HFF-Myc (cell line): ENCODE measurements around the gene CCDC178.

ENCODE experiments used
- DNase-seq: peaks from one replicate; pipeline ENCODE4 v3.0.0-alpha.2; 2011; ENCODE audit warnings: low read depth; ENCODE audit errors: extremely low read depth
- H3K4me3 ChIP-seq: replicated peaks from 2 replicates; pipeline ENCODE4 v1.5.1; 2011; ENCODE audit warnings: low read depth, mild to moderate bottlenecking, control low read depth, low read length
- TF ChIP-seq, protein P1 (sequence below): IDR thresholded peaks from 2 replicates; pipeline ENCODE4 v1.5.1; 2012; ENCODE audit warnings: mild to moderate bottlenecking, low read depth, low read length, control low read depth; ENCODE audit errors: missing control alignments

CCDC178 gene

DNA sequence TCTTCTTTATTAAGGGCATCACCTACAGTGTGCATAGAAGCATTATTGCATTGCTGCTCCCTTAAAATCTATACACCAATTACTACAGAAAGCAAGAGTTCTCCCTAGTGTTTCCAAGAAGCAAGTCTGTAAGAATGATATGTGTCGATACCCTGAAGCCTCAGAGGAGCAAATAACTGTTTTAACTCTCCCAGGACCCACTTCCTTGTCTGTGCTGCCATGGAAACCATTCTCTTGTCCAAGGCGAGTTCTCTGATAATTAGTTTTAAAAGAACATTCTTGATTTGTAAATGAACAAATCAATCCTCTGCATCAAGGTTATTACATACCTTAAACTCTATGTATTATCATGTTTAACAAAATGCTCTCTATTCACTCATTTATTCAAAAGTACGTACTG is 340.9 kb downstream of the CCDC178 start:
- TF ChIP-seq, protein P1, sequence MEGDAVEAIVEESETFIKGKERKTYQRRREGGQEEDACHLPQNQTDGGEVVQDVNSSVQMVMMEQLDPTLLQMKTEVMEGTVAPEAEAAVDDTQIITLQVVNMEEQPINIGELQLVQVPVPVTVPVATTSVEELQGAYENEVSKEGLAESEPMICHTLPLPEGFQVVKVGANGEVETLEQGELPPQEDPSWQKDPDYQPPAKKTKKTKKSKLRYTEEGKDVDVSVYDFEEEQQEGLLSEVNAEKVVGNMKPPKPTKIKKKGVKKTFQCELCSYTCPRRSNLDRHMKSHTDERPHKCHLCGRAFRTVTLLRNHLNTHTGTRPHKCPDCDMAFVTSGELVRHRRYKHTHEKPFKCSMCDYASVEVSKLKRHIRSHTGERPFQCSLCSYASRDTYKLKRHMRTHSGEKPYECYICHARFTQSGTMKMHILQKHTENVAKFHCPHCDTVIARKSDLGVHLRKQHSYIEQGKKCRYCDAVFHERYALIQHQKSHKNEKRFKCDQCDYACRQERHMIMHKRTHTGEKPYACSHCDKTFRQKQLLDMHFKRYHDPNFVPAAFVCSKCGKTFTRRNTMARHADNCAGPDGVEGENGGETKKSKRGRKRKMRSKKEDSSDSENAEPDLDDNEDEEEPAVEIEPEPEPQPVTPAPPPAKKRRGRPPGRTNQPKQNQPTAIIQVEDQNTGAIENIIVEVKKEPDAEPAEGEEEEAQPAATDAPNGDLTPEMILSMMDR, result no peak
- no peak for DNase-seq
- no peak overlapping the region for H3K4me3 ChIP-seq

DNA sequence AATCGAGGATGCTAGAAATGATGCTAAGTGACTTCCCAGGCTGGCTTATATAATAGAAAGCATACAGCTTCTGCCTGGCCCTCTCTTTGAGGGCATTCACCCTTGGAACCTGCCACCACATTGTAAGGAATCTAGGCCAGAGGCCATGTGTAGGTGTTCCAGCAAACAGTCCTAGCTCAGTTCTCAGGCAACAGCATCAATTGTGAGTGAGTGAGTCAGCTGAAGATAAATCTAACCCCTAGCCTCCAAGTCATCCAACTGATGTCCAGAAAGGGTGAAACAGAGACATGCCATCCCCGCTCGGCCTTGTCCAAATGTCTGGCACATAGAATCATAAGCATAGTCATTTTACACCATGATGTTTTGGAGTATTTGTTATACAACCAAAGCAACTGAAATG is 343.4 kb downstream of the CCDC178 start:
- H3K4me3 ChIP-seq, result no peak overlapping the region
- TF ChIP-seq, protein P1, result no peak
- no peak for DNase-seq

DNA sequence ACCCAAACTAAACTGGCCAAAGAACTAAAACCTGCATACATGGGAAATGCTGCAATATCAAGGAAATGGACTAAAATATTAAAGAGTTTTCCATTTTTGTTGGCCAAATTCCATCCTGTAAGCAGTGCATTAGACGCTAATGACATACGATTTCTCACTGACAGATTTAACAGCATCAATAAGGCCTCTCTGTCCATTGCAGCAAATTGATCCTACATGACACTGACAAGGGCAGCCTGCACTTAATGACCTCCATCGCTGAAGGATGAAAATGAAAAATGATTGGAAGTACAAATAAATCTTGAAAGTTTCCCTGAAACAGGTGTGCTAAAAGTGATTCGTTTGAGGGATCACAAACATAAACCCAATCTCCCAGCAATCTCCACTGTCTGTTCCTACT is 350.1 kb downstream of the CCDC178 start:
- no peak overlapping the region for H3K4me3 ChIP-seq
- no peak for DNase-seq
- TF ChIP-seq, protein P1, result no peak

DNA sequence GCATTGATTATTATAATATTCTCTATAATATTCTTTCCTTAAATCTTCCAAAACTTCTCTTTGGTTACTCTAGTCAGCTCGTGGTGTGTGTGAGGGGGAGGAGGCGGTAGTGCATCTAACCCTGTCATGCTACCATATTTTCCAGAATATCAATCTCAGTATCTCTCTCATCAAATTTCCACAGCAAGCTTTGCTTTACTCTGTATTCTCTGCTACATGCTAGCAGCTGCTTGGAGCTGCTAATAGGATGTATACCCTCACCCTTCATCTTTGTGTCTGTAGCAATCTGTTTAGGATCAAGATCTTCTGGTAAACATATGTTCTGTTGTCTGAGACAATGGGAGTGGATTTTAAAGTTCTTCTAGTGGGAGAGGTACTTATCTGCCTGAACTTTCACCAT is 363.9 kb downstream of the CCDC178 start:
- TF ChIP-seq, protein P1, result no peak
- no peak overlapping the region for H3K4me3 ChIP-seq
- no peak for DNase-seq

DNA sequence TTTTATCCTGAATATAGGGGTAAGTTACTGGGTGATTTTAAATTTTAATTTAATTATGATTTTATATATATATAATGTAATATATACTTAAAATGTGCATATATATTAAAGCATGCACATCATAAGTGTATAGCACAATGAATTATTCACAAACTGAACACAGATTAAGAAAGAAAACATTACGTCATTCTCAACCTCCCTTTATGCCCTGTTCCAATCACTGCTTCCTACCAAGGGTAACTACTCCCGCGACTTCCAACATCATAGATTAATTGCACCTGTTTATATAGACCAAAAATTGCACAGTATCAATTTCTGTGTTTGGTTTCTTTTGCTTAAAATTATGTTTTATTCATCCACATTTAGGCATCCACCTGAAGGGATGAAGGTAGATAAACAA is 366.4 kb downstream of the CCDC178 start:
- no peak for DNase-seq
- H3K4me3 ChIP-seq, result no peak overlapping the region
- TF ChIP-seq, protein P1, result no peak

- TF ChIP-seq, protein P1, result no peak
- no peak overlapping the region for H3K4me3 ChIP-seq
- DNase-seq, result no peak
Measured at GRCh38 chr18:33062834-33063364, 377.6 kb downstream of the CCDC178 start.

GRCh38 chr18:33052886-33053285 is 387.6 kb downstream of the CCDC178 start:
- no peak overlapping the region for H3K4me3 ChIP-seq
- no peak for DNase-seq
- TF ChIP-seq, protein P1, result no peak
